Left lung (tissue), 10 donors: Measurements from ENCODE around the gene NADK. TPM values are rescaled to one million over a fixed set of nuclear protein-coding genes. Genes with fewer than 3 reads are reported as not detected.

Experiments
- ATAC-seq: fragments of 200-7000 bp; cut with Tn5 transposase; one replicate; pipeline ENCODE4 v1.9.1; 2020; ENCODE audit warnings: moderate library complexity
- DNase-seq, 4 donors: peaks; one replicate each; pipeline ENCODE4 v3.0.0-alpha.2; 2013 to 2020
- H3K27ac ChIP-seq, 2 donors: fragments of 200-600 bp; sonication (generic) in 1 of 2; one replicate each; pipeline versions ENCODE4 v1.5.0 to v1.8.0; 2020 to 2021
- H3K27me3 ChIP-seq, 2 donors: fragments of 200-600 bp; sonication (generic) in 1 of 2; one replicate each; pipeline versions ENCODE4 v1.5.0 to v1.8.0; 2020 to 2021
- H3K36me3 ChIP-seq, 2 donors: fragments of 200-600 bp; sonication (generic) in 1 of 2; one replicate each; pipeline versions ENCODE4 v1.5.0 to v1.8.0; 2020 to 2021
- H3K4me1 ChIP-seq, 2 donors: fragments of 200-600 bp; one replicate each; pipeline ENCODE4 v1.8.0; 2021
- H3K4me3 ChIP-seq, 2 donors: fragments of 200-600 bp; sonication (generic) in 1 of 2; one replicate each; pipeline versions ENCODE4 v1.5.0 to v1.8.0; 2020 to 2021; ENCODE audit warnings: mild to moderate bottlenecking in 1 of 2
- H3K9me3 ChIP-seq, 2 donors: fragments of 200-600 bp; sonication (generic) in 1 of 2; one replicate each; pipeline versions ENCODE4 v1.5.0 to v1.8.0; 2020 to 2021
- CTCF ChIP-seq, 2 donors: fragments of 200-600 bp; sonication (generic) in 1 of 2; IDR thresholded peaks; one replicate each; pipeline versions ENCODE4 v1.5.0 to v1.8.0; 2021; ENCODE audit warnings: antibody characterized with exemption in 2 of 2
- intact Hi-C, 2 donors: fragments of 100-400 bp; cut with DNase I; formaldehyde crosslinking; loops; one replicate each; pipeline versions ENCODE4 v1.11.2 to v1.14.2; 2022
- polyA plus RNA-seq, 6 donors: library from polyadenylated mRNA; unstranded; fragments of 120-200 nt; gene quantifications; one replicate each; pipeline ENCODE4 v1.2.1, GENCODE V29; 2013; ENCODE audit not compliant: insufficient read length in 6 of 6
- total RNA-seq, 2 donors: library from RNA; stranded (reverse); fragmentation: NEBNext Ultra II Directional; extraction: Animal tissue kit (Norgen Biotek cat#: 25700); gene quantifications; one replicate each; pipeline ENCODE4 v1.2.1, GENCODE V29; 2021
- donor health status: DM: no; HTN: yes; CAD: no.
- donor health status: DM: no; HTN: no; CAD: no.

Gene NADK
- total and polyA plus RNA-seq, 8 donors = 37.2 to 126 (median 45.6) TPM

GRCh38 chr1:1779320-1779675 is 1.0 kb upstream of the NADK start:
- peak overlapping the region; percentile 84 to 95 for H3K27ac ChIP-seq

GRCh38 chr1:1778663-1779319 is 521 bp upstream of the NADK start:
- Histone ChIP-seq H3K27ac (peak overlapping the region; percentile 84 to 95), H3K4me1 (peaks cover 48 to 89% of the 10 kb centered on the region in 2 donors), H3K4me3 (peak overlapping the region; percentile 69 to 97), H3K9me3 (no peaks in the 10 kb centered on the region), H3K27me3 (no peaks in the 10 kb centered on the region), H3K36me3 (peaks cover 0 to 8% of the 10 kb centered on the region in 2 donors)
- no peak for TF ChIP-seq CTCF (IDR thresholded peaks at IDR 0.05)
- ATAC-seq = peak; percentile 55
- intact Hi-C loops = no loop called here
- peak in 3 of 4 donors; percentile 57 to 98 (median 94) for DNase-seq

More at GRCh38 chr1:1779320-1779675, 1.0 kb upstream of the NADK start:
- peaks cover 0 to 7% of the 10 kb centered on the region in 2 donors for H3K36me3 ChIP-seq
- no peaks in the 10 kb centered on the region for H3K9me3 ChIP-seq
- no peak for TF ChIP-seq CTCF (IDR thresholded peaks at IDR 0.05)
- DNase-seq (no peak), ATAC-seq (no peak)
- H3K27me3 ChIP-seq = no peaks in the 10 kb centered on the region
- peak overlapping the region; percentile 69 to 97 for H3K4me3 ChIP-seq
- H3K4me1 ChIP-seq = peaks cover 48 to 88% of the 10 kb centered on the region in 2 donors
- intact Hi-C loops = no loop called here

- intact Hi-C loops = no loop called here
- Histone ChIP-seq H3K27ac (peak overlapping the region; percentile 83 to 95), H3K36me3 (peaks cover 0 to 14% of the 10 kb centered on the region in 2 donors), H3K9me3 (no peaks in the 10 kb centered on the region), H3K4me3 (peak overlapping the region; percentile 69 to 97), H3K4me1 (peaks cover 38 to 78% of the 10 kb centered on the region in 2 donors), H3K27me3 (no peaks in the 10 kb centered on the region)
- DNase-seq (peak in 2 of 4 donors; percentile 47 to 77), ATAC-seq (peak; percentile 1)
- no peak for TF ChIP-seq CTCF (IDR thresholded peaks at IDR 0.05)
Measured at GRCh38 chr1:1777583-1777899, 729 bp downstream of the NADK start.

GRCh38 chr1:1776672-1777582 is 1.3 kb downstream of the NADK start:
- Histone ChIP-seq H3K36me3 (peaks cover 0 to 20% of the 10 kb centered on the region in 2 donors), H3K27me3 (no peaks in the 10 kb centered on the region), H3K4me3 (peak overlapping the region; percentile 69 to 97), H3K27ac (peak overlapping the region; percentile 83 to 95), H3K4me1 (peaks cover 32 to 72% of the 10 kb centered on the region in 2 donors), H3K9me3 (no peaks in the 10 kb centered on the region)
- TF ChIP-seq CTCF (IDR thresholded peaks at IDR 0.05) = no peak
- DNase-seq (no peak), ATAC-seq (no peak)
- intact Hi-C loops = no loop called here
